ENCODE results near the gene PCSK7. TPM values are rescaled to one million over a fixed set of nuclear protein-coding genes. Genes with fewer than 3 reads are reported as not detected.

PCSK7 gene
- total RNA-seq, 1 donor from 2014 or later, result 63.8 TPM

DNA sequence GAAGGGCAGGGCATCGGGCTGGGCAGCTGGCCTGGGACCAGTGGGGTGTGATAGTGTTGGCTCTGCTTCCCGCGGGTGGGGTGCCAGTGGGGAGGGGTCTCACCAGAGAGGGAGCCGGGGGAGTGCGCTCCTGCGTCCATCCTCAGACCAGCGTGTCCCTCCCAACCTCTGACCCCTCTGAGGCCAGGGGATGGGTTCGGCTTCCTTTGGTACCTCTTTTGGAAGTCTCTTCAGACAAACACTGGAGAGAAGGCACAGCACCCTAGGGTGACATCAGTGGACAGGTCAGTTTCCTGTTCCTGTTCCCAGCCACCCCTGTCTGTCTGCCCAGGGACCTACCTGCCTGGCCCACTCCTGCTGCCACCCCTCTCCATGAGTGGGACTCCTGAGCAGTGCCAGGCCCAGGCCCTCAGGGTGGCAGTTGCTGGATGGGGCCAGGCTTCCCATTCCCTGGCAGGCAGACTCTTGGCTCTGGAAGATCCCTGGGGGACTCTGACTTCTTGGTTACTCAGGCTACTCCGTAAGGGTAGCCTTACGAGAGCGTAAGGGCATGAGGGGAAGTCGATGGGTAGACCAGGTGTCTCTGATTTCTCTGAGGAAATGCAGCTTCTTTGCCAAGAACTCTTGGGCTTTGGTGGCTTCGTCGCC is 30.1 kb downstream of the PCSK7 start:
- TF ChIP-seq POLR2A (IDR thresholded peaks at IDR 0.05), result no peak
- TF ChIP-seq, protein P1, sequence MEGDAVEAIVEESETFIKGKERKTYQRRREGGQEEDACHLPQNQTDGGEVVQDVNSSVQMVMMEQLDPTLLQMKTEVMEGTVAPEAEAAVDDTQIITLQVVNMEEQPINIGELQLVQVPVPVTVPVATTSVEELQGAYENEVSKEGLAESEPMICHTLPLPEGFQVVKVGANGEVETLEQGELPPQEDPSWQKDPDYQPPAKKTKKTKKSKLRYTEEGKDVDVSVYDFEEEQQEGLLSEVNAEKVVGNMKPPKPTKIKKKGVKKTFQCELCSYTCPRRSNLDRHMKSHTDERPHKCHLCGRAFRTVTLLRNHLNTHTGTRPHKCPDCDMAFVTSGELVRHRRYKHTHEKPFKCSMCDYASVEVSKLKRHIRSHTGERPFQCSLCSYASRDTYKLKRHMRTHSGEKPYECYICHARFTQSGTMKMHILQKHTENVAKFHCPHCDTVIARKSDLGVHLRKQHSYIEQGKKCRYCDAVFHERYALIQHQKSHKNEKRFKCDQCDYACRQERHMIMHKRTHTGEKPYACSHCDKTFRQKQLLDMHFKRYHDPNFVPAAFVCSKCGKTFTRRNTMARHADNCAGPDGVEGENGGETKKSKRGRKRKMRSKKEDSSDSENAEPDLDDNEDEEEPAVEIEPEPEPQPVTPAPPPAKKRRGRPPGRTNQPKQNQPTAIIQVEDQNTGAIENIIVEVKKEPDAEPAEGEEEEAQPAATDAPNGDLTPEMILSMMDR (IDR thresholded peaks at IDR 0.05), result no peak
- TF ChIP-seq POLR2AphosphoS5 (IDR thresholded peaks at IDR 0.05; ENCODE audit: insufficient read depth in 1 of 2, low read depth in 1 of 2), result peak in 1 of 2 donors; percentile 22
- intact Hi-C loops (cut with DNase I), result no loop called here
- H3K9me3 ChIP-seq, result no peaks in the 10 kb centered on the region
- no peaks in the 10 kb centered on the region for H3K27me3 ChIP-seq
- H3K4me1 ChIP-seq, result peaks cover 21% of the 10 kb centered on the region
- no peak for DNase-seq (ENCODE audit: extremely low spot score in 2 of 2)
- H3K27ac ChIP-seq, result peak overlapping the region; percentile 78
- H3K36me3 ChIP-seq, result peaks cover 0 to 23% of the 10 kb centered on the region in 2 donors
- H3K4me3 ChIP-seq, result peak overlapping the region; percentile 46 to 54

DNA sequence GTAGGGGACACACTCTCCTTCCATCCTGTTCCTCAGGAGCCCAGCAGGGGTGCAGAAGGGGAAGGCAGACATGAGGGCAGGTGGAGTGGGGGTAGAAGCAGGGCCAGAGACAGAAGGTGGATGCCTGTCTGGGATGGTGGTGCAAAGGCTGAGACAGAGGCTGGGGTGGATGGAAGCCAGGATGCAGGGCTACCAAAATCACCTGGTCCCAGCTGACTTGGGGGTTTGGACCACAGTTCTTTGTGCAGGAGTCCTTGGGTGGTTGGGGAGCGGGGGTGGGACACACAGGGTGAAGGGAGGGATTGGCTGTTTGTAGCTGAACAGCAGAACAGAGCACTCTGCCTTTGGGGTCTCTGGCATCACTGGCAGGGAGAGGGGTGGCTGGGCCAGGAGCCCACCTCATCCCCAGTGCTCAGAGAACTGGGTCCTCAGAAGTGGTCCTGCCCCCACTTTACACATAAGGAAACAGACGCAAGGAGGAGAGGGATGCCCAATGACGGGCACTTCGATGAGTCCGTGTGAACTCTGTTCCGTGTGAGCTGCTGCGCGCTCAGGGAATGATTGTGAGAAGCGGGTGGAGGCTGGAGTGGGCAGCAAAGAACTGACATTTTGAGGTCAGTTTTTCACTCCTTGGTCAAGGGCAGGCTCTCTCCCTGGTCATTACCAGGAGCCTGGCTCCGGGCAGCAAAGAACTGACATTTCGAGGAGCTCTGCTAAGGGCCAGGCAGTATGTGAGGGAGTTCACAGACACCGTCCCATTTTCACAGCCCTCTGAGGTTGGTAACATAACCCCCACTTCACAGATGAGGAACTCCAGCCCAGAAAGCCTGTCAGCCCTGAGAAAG is 30.8 kb downstream of the PCSK7 start:
- H3K4me1 ChIP-seq, result peaks cover 21% of the 10 kb centered on the region

DNA sequence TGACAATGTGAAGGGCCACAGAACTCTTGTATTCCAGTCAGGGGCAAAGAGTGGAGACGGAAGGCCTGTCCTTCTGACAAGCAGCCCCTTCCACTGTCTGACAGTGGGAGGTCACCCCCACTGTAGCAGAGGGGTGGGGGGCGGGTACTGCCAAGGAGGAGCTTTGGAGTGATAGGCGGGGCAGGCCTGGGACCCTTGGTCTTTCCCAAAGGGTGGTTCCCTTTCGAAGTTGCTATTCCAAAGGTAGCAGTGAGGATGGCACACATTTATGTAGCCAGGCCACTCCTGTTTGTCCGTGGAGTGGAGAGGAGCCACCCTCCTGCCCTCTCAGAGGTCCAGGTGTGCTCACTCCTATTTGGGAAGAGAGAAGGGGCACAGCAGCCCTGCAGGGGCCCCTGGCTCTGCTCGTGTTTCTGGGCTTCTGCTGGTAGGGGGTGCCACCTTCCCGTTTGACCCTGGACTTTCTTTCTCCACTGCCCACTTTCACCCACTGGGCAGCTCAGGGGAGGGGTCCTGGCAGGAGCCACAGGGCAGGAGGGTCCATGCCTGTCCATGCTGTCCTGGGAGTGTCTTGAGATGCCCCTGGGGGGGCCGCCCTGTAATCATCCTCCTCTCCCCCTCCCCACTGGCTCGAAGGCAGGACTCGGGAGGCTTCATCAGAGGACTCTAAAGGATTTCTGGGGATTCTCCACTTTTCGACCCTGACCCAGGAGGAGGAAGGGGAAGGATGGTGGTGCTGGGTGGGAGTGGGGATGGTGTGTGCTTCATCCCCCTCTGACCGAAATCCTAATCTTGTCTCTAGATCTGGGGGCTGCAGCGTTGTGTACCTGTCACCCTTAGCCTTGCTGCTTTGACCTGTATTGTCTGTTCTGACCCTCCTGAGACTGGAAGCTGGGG is 31.7 kb downstream of the PCSK7 start:
- intact Hi-C loops (cut with DNase I), result loop anchor here (2.0 kb wide), 1 partner anchor 19 kb away; no protein-coding TSS in a partner anchor
- peaks cover 0 to 19% of the 10 kb centered on the region in 2 donors for H3K36me3 ChIP-seq
- H3K4me1 ChIP-seq, result peaks cover 21% of the 10 kb centered on the region

More for the DNA sequence above, 30.8 kb downstream of the PCSK7 start:
- Histone ChIP-seq H3K27me3 (no peaks in the 10 kb centered on the region), H3K9me3 (no peaks in the 10 kb centered on the region), H3K36me3 (peaks cover 0 to 23% of the 10 kb centered on the region in 2 donors), H3K4me3 (peak overlapping the region; percentile 46 to 54), H3K27ac (peak overlapping the region; percentile 78)
- no peak for DNase-seq (ENCODE audit: extremely low spot score in 2 of 2)
- TF ChIP-seq POLR2AphosphoS5 (IDR thresholded peaks at IDR 0.05; ENCODE audit: insufficient read depth in 1 of 2, low read depth in 1 of 2) (no peak), POLR2A (IDR thresholded peaks at IDR 0.05) (no peak)
- TF ChIP-seq, protein P1 (IDR thresholded peaks at IDR 0.05), result no peak
- intact Hi-C loops (cut with DNase I), result no loop called here

DNA sequence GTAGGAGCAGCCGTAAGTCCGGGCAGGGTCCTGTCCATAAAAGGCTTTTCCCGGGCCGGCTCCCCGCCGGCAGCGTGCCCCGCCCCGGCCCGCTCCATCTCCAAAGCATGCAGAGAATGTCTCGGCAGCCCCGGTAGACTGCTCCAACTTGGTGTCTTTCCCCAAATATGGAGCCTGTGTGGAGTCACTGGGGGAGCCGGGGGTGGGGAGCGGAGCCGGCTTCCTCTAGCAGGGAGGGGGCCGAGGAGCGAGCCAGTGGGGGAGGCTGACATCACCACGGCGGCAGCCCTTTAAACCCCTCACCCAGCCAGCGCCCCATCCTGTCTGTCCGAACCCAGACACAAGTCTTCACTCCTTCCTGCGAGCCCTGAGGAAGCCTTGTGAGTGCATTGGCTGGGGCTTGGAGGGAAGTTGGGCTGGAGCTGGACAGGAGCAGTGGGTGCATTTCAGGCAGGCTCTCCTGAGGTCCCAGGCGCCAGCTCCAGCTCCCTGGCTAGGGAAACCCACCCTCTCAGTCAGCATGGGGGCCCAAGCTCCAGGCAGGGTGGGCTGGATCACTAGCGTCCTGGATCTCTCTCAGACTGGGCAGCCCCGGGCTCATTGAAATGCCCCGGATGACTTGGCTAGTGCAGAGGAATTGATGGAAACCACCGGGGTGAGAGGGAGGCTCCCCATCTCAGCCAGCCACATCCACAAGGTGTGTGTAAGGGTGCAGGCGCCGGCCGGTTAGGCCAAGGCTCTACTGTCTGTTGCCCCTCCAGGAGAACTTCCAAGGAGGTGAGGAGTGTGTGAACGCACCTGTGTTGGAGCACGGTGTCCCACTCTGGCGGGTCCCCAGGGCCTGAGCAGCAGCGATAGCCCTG is 32.6 kb downstream of the PCSK7 start, which contains the start of gene TAGLN:
TSS of gene TAGLN (plus strand) at position 318 of the 863 bp plus-strand sequence. CDS start 3,644 bp downstream, outside the sequence.
- H3K27me3 ChIP-seq, result no peaks in the 10 kb centered on the region
- peak within 1 kb of the TSS; percentile 46 to 54 for H3K4me3 ChIP-seq
- TF ChIP-seq POLR2AphosphoS5 (IDR thresholded peaks at IDR 0.05; ENCODE audit: insufficient read depth in 1 of 2, low read depth in 1 of 2) (peak; percentile 60 to 88), POLR2A (IDR thresholded peaks at IDR 0.05) (no peak)
- H3K36me3 ChIP-seq, result peaks cover 0 to 10% of the 10 kb centered on the region in 2 donors
- intact Hi-C loops (cut with DNase I), result loop anchor here (2.0 kb wide), 1 partner anchor 20 kb away; no protein-coding TSS in a partner anchor
- peak within 1 kb of the TSS; percentile 78 for H3K27ac ChIP-seq
- H3K9me3 ChIP-seq, result no peaks in the 10 kb centered on the region
- peaks cover 21% of the 10 kb centered on the region for H3K4me1 ChIP-seq
- DNase-seq (ENCODE audit: extremely low spot score in 2 of 2), result no peak

More for the DNA sequence above, 31.7 kb downstream of the PCSK7 start:
- no peaks in the 10 kb centered on the region for H3K27me3 ChIP-seq
- peak overlapping the region; percentile 46 to 54 for H3K4me3 ChIP-seq
- H3K9me3 ChIP-seq, result no peaks in the 10 kb centered on the region
- TF ChIP-seq, protein P1 (IDR thresholded peaks at IDR 0.05), result no peak
- TF ChIP-seq POLR2AphosphoS5 (IDR thresholded peaks at IDR 0.05; ENCODE audit: insufficient read depth in 1 of 2, low read depth in 1 of 2) (no peak), POLR2A (IDR thresholded peaks at IDR 0.05) (no peak)
- DNase-seq (ENCODE audit: extremely low spot score in 2 of 2), result no peak
- peak overlapping the region; percentile 78 for H3K27ac ChIP-seq
